Fibroblast of pulmonary artery (primary cell): ENCODE measurements around the gene DAB1.

Source experiments
- DNase-seq: peaks from one replicate; pipeline ENCODE4 v3.0.0-alpha.2; 2010; ENCODE audit warnings: low read depth
- H3K4me3 ChIP-seq: replicated peaks from 2 replicates; pipeline ENCODE4 v1.5.1; 2011; ENCODE audit warnings: low read depth, mild to moderate bottlenecking, control low read depth, low read length, moderate library complexity
- CTCF ChIP-seq: IDR thresholded peaks from 2 replicates; pipeline ENCODE4 v1.5.1; 2011; ENCODE audit warnings: mild to moderate bottlenecking, control low read depth, low read length, inconsistent platforms; ENCODE audit errors: missing control alignments

DAB1 gene

GRCh38 chr1:57316291-57316690 is 107.6 kb downstream of the DAB1 start:
- no peak for TF ChIP-seq CTCF
- no peak for DNase-seq

GRCh38 chr1:57312869-57313268 is 111.0 kb downstream of the DAB1 start:
- no peak for TF ChIP-seq CTCF
- no peak for DNase-seq
- no peak overlapping the region for H3K4me3 ChIP-seq

More at GRCh38 chr1:57316291-57316690, 107.6 kb downstream of the DAB1 start:
- no peak overlapping the region for H3K4me3 ChIP-seq

GRCh38 chr1:57311411-57311810 is 112.4 kb downstream of the DAB1 start:
- DNase-seq: no peak
- H3K4me3 ChIP-seq: no peak overlapping the region
- TF ChIP-seq CTCF: no peak

GRCh38 chr1:57311006-57311405 is 112.9 kb downstream of the DAB1 start:
- H3K4me3 ChIP-seq: no peak overlapping the region
- DNase-seq: no peak
- TF ChIP-seq CTCF: no peak

- TF ChIP-seq CTCF: no peak
- DNase-seq: no peak
- no peak overlapping the region for H3K4me3 ChIP-seq
Measured at GRCh38 chr1:57309630-57310029, 114.2 kb downstream of the DAB1 start.

- no peak for DNase-seq
- H3K4me3 ChIP-seq: no peak overlapping the region
- no peak for TF ChIP-seq CTCF
Measured at GRCh38 chr1:57307392-57308170, 116.3 kb downstream of the DAB1 start.

- no peak for TF ChIP-seq CTCF
- no peak for DNase-seq
- H3K4me3 ChIP-seq: no peak overlapping the region
Measured at GRCh38 chr1:57304591-57304990, 119.3 kb downstream of the DAB1 start.
